Measurements from ENCODE around the gene TMEM239. TPM values are rescaled to one million over a fixed set of nuclear protein-coding genes. Genes with fewer than 3 reads are reported as not detected.
A peak's percentile ranks its signal among the peaks of the same experiment; 100 is the strongest.

The TMEM239 gene
- total RNA-seq, 4 donors from 2014 or later, result not detected

- H3K27me3 ChIP-seq, result peaks cover 0 to 99% (median 21%) of the 10 kb centered on the region in 4 donors
- peaks cover 0 to 33% (median 29%) of the 10 kb centered on the region in 4 donors for H3K4me1 ChIP-seq
- 10% methylated on average over 13 of the region's 52 CpGs for WGBS
- H3K36me3 ChIP-seq, result no peaks in the 10 kb centered on the region
- intact Hi-C loops (cut with DNase I), result no loop called here
- no peak within 1 kb of the TSS for H3K27ac ChIP-seq (replicated peaks in 1 of 4)
- H3K9me3 ChIP-seq, result no peaks in the 10 kb centered on the region
- TF ChIP-seq EP300 (IDR thresholded peaks at IDR 0.05) (no peak), CTCF (IDR thresholded peaks at IDR 0.05) (no peak), POLR2AphosphoS5 (IDR thresholded peaks at IDR 0.05) (no peak), POLR2A (IDR thresholded peaks at IDR 0.05; ENCODE audit: low read depth) (no peak)
- no peak for DNase-seq (ENCODE audit: extremely low spot score)
- peak within 1 kb of the TSS; percentile 22 to 34 (median 30) for H3K4me3 ChIP-seq
Observed at GRCh38 chr20:2800521-2801285, 15.5 kb upstream of the TMEM239 start, which contains the start of gene CPXM1. Gene CPXM1 (minus strand): TSS chr20:2800627. CDS start chr20:2800572, 55 bp downstream.

- Histone ChIP-seq H3K9me3 (no peaks in the 10 kb centered on the region), H3K27ac (replicated peaks in 1 of 4) (no peak overlapping the region), H3K4me1 (peaks cover 0 to 33% (median 29%) of the 10 kb centered on the region in 4 donors), H3K36me3 (no peaks in the 10 kb centered on the region), H3K27me3 (peaks cover 0 to 100% (median 24%) of the 10 kb centered on the region in 4 donors), H3K4me3 (no peak overlapping the region)
- intact Hi-C loops (cut with DNase I), result no loop called here
- no peak for DNase-seq (ENCODE audit: extremely low spot score)
- TF ChIP-seq EP300 (IDR thresholded peaks at IDR 0.05) (no peak), POLR2AphosphoS5 (IDR thresholded peaks at IDR 0.05) (no peak), POLR2A (IDR thresholded peaks at IDR 0.05; ENCODE audit: low read depth) (no peak), CTCF (IDR thresholded peaks at IDR 0.05) (no peak)
- 21% methylated on average over 13 of the region's 13 CpGs for WGBS
Observed at GRCh38 chr20:2801286-2801728, 14.9 kb upstream of the TMEM239 start.

GRCh38 chr20:2804041-2804828 is 11.9 kb upstream of the TMEM239 start:
- Histone ChIP-seq H3K27ac (replicated peaks in 1 of 4) (no peak overlapping the region), H3K36me3 (no peaks in the 10 kb centered on the region), H3K9me3 (no peaks in the 10 kb centered on the region), H3K27me3 (peaks cover 0 to 99% (median 21%) of the 10 kb centered on the region in 4 donors), H3K4me1 (peaks cover 0 to 33% (median 27%) of the 10 kb centered on the region in 4 donors), H3K4me3 (no peak overlapping the region)
- whole genome bisulfite sequencing, result 56% methylated on average over 16 of the region's 16 CpGs
- DNase-seq (ENCODE audit: extremely low spot score), result no peak
- intact Hi-C loops (cut with DNase I), result no loop called here
- no peak for TF ChIP-seq POLR2AphosphoS5 (IDR thresholded peaks at IDR 0.05)
- TF ChIP-seq CTCF (IDR thresholded peaks at IDR 0.05), result no peak
- no peak for TF ChIP-seq EP300 (IDR thresholded peaks at IDR 0.05)
- TF ChIP-seq POLR2A (IDR thresholded peaks at IDR 0.05; ENCODE audit: low read depth), result no peak

- peaks cover 0 to 24% (median 18%) of the 10 kb centered on the region in 4 donors for H3K4me1 ChIP-seq
- H3K9me3 ChIP-seq, result no peaks in the 10 kb centered on the region
- no peak for DNase-seq (ENCODE audit: extremely low spot score)
- no peak overlapping the region for H3K4me3 ChIP-seq
- TF ChIP-seq EP300 (IDR thresholded peaks at IDR 0.05) (no peak), POLR2A (IDR thresholded peaks at IDR 0.05; ENCODE audit: low read depth) (no peak), CTCF (IDR thresholded peaks at IDR 0.05) (no peak), POLR2AphosphoS5 (IDR thresholded peaks at IDR 0.05) (no peak)
- peaks cover 0 to 99% (median 19%) of the 10 kb centered on the region in 4 donors for H3K27me3 ChIP-seq
- no peaks in the 10 kb centered on the region for H3K36me3 ChIP-seq
- intact Hi-C loops (cut with DNase I), result no loop called here
- H3K27ac ChIP-seq (replicated peaks in 1 of 4), result no peak overlapping the region
- 6% methylated on average over 26 of the region's 49 CpGs for WGBS
Observed at GRCh38 chr20:2804852-2805688, 11.1 kb upstream of the TMEM239 start.

All from esophagus muscularis mucosa (tissue), 4 donors.